ENCODE measurements around the gene TCERG1L.

GRCh38 chr10:131089150-131089549 is 222.4 kb downstream of the TCERG1L start:
- no peak for TF ChIP-seq EZH2 (IDR thresholded peaks at IDR 0.05; ENCODE audit: insufficient read depth, poor library complexity, severe bottlenecking)
- TF ChIP-seq EZH2phosphoT487 (IDR thresholded peaks at IDR 0.05; ENCODE audit: insufficient read depth, low read depth), result no peak
